C4-2B (cell line): ENCODE results near the gene ALDH2.

ENCODE experiments used
- H3K27ac ChIP-seq: fragments of 450-650 bp; 2 replicates; pipeline ENCODE4 v1.5.1; 2017
- ZFX ChIP-seq: fragments of 450-650 bp; IDR thresholded peaks from 2 replicates; pipeline ENCODE4 v1.6.1; 2017
- TF ChIP-seq, protein P1 (sequence below): fragments of 450-650 bp; conservative IDR thresholded peaks from 2 replicates; pipeline ENCODE4 v1.5.1; 2017; ENCODE audit warnings: mild to moderate bottlenecking

ALDH2 gene

DNA sequence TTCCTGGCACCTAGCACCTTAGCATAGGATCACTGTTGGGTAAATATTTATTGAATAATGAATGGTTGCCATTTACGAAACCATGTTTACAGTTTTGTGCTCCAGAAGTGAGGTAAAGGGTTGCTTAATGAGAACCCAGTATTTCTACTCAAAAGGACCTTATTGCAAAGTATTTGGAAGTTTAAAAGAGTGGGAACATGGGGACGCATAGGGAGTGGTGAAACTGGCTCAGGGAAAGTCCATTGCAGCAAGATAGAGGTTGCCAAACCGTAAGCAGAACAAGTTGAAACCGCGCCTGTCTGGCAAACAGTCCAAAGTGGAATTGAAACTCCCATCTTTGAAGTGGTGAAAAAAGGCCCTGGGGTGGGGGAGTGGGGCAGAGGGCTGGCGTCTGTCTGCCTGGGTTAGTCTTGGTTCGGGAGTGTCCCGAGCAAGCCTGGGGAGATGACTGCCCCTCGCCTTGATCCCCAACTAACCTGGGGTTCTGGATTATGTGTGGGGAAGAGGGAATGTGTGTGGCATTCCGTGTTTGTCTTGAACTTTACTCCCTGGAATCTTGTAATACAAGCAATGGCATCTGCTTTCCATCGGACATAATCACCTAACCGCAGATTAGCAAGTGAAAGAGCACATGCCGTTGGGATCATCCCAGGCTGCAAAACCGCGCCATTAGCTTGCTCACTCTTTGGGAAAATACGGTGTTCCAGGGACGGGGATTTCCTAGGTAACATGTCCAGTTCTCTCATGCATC, 7.2 kb downstream of the ALDH2 start:
- peak overlapping the region; percentile 96 for H3K27ac ChIP-seq
- no peak for TF ChIP-seq ZFX
- TF ChIP-seq, protein P1, sequence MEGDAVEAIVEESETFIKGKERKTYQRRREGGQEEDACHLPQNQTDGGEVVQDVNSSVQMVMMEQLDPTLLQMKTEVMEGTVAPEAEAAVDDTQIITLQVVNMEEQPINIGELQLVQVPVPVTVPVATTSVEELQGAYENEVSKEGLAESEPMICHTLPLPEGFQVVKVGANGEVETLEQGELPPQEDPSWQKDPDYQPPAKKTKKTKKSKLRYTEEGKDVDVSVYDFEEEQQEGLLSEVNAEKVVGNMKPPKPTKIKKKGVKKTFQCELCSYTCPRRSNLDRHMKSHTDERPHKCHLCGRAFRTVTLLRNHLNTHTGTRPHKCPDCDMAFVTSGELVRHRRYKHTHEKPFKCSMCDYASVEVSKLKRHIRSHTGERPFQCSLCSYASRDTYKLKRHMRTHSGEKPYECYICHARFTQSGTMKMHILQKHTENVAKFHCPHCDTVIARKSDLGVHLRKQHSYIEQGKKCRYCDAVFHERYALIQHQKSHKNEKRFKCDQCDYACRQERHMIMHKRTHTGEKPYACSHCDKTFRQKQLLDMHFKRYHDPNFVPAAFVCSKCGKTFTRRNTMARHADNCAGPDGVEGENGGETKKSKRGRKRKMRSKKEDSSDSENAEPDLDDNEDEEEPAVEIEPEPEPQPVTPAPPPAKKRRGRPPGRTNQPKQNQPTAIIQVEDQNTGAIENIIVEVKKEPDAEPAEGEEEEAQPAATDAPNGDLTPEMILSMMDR: no peak

DNA sequence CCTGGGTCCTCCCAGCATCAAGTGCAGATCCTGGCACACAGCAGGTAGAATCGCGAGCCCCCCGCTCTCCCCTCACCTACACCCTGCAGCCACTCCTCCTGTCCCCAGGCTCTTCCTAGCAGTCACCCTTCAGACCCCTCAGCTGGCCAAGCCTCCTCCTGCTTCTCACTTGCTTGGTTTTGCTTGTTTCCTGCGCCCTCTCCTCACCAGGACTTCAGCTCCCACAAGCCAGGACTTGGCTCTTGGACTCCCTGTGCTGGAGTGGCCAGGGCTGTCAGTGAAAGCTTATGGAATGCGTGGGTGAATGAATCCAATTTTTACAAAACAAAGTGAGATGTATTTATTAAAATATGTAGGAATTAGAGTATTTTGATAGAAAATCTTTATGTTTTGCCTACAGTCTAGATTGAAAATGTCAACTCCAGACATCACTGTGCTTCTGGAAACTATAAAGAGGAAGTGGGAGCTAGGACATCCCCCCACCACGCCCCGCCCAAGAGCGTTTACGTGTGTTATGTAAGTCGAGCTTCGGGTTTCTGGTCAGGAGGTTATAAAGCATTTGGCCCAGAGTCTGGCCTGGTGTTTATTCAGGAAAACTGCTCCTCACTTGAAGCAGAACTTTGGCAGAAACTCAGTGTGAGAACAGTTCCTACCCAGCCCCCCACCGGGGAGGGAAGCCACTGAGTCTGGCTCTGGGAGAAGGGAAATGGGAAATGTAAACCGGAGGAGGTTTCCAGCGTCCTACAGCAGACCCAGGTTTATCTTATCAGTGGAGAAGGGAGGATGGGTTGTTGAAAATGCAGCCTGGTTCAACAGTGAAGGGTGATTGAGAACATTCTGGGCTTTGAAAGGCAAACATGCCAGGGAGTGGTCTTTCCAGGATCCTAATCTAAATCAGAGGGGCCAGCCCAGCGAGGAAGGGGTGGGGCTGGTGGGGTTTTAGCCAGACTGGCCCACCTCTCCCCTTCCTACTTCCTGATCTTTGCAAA, 8.8 kb downstream of the ALDH2 start:
- TF ChIP-seq ZFX: no peak
- TF ChIP-seq, protein P1: no peak
- H3K27ac ChIP-seq: peak overlapping the region; percentile 96

DNA sequence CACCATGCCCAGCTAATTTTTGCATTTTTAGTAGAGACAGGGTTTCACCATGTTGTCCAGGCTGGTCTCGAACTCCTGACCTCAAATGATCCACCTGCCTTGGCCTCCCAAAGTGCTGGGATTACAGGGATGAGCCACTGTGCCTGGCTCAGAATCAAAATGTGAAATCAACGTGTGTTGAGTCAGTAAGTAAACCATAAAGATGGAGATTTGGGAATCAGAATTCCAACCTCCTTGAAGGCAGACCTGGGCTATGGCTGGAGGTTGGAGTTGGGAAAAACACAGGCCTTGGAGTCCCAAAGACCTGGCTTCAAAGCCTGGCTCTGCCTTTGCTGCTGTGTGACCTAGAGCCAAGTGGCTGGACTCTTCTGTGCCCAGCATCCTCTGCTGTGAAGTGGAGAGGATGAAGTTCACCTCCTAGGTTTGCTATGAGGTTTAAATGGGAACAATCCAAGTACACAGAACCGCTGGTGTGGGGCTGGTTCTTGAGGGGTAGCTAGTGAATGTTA, 10.2 kb downstream of the ALDH2 start:
- TF ChIP-seq ZFX: no peak
- TF ChIP-seq, protein P1: no peak
- peak overlapping the region; percentile 96 for H3K27ac ChIP-seq

DNA sequence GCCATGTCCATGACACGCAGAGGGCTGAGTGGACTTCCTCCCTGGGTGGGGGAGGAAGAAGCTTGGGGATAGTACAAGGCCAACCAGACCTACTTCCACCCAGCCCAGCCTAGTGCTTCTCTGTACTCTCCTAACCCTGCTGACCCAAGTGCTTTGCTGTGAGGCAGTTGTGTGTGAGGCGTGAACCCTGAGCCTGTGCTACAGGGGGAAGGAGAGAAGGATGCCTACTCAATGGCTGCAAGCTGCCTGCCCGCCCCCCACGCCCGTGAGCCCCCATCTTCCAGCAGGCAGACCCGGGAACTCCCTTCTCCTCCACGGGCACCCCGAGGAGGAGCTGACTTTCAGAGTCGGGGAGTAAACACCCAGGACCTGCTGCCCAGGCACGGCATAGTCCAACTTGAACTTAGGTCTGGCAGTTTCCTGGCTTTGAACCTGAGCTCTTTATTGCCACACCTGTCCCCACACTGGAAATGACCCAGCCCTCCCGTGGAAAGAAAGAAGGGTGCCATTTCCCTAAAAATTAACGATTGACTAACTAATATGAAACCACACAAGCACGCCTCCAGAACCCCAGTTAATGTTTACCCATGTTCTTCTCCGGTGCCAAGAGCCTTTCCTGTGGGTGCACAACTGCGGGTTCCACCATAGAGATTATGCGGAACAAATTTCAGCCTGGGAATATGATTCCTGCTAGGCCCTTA, 10.8 kb downstream of the ALDH2 start:
- TF ChIP-seq, protein P1: no peak
- TF ChIP-seq ZFX: no peak

DNA sequence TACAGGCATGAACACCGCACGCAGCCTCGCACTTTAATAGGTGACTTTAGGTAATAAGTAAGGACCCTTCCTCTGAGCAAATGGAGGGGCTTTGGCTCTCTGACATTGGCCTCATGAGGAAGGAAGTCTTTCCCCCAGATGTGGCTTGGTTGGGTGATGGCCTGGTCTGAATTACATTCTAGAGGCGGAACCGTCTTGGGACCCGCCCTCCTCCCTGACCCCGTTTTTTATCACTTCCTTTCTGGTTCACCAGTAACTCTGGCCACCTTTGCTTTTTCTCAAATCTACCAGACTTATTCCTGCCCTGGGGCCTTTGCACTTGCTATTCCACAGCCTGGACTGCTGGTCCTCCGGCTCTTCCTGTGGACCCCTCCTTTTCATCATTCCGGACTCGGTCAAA, 13.4 kb downstream of the ALDH2 start:
- H3K27ac ChIP-seq: no peak overlapping the region
- TF ChIP-seq, protein P1: no peak
- TF ChIP-seq ZFX: no peak

More for the DNA sequence above, 10.8 kb downstream of the ALDH2 start:
- peak overlapping the region; percentile 96 for H3K27ac ChIP-seq

DNA sequence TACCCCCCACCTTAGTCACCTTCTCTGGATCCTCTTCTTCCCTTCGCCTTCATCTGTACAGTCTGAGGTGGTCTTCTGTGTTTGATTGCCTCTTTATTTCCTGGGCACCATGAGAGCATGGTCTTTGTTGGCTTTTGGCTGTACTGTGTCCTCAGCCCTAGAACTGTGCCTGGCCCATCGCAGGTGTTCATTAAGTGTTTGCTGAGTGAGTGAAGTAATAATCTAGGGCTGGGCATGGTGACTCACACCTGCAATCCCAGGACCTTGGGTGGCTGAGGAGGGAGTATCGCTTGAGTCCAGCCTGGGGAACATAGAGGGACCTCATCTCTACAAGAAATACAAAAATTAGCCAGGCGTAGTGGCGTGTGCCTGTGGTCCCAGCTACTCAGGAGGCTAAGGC, 13.9 kb downstream of the ALDH2 start:
- no peak overlapping the region for H3K27ac ChIP-seq

More for the DNA sequence above, 13.9 kb downstream of the ALDH2 start:
- TF ChIP-seq, protein P1: no peak
- no peak for TF ChIP-seq ZFX
